HepG2 (cell line): ENCODE data around the gene SIX5. TPM values are rescaled to one million over a fixed set of nuclear protein-coding genes. Genes with fewer than 3 reads are reported as not detected.

Experiments used
- LCORL ChIP-seq, 2 experiments: fragments of 450-650 bp in 1 of 2; sonication (generic) in 1 of 2; formaldehyde crosslinking in 1 of 2; IDR thresholded peaks; 2 replicates each; pipeline versions ENCODE4 v1.5.0 to v1.6.1; 2017 to 2020; ENCODE audit warnings: antibody characterized with exemption in 1 of 2, missing genetic modification reagents in 1 of 2
- PATZ1 ChIP-seq: sonication (generic); formaldehyde crosslinking; IDR thresholded peaks from 2 replicates; pipeline ENCODE4 v1.4.0; 2020; ENCODE audit warnings: missing genetic modification reagents
- PCBP1 ChIP-seq: fragments of 200-400 bp; formaldehyde crosslinking; IDR thresholded peaks from 2 replicates; pipeline ENCODE4 v1.6.1; 2017; ENCODE audit warnings: mild to moderate bottlenecking, low read depth, low read length, borderline replicate concordance
- SPEN ChIP-seq: sonication (generic); formaldehyde crosslinking; IDR thresholded peaks from 2 replicates; pipeline ENCODE4 v1.5.1; 2020; ENCODE audit warnings: low read depth, mild to moderate bottlenecking, missing genetic modification reagents
- ZNF318 ChIP-seq: sonication (generic); formaldehyde crosslinking; IDR thresholded peaks from 2 replicates; pipeline ENCODE4 v1.4.0; 2020; ENCODE audit warnings: mild to moderate bottlenecking, missing genetic modification reagents
- ZNF572 ChIP-seq: sonication (generic); formaldehyde crosslinking; IDR thresholded peaks from 2 replicates; pipeline ENCODE4 v1.5.1; 2020; ENCODE audit warnings: mild to moderate bottlenecking, missing genetic modification reagents
- ZNF609 ChIP-seq: sonication (generic); formaldehyde crosslinking; IDR thresholded peaks from 2 replicates; pipeline ENCODE4 v1.4.0; 2020; ENCODE audit warnings: mild to moderate bottlenecking, missing genetic modification reagents, borderline replicate concordance
- ZNF619 ChIP-seq: sonication (generic); formaldehyde crosslinking; IDR thresholded peaks from 2 replicates; pipeline ENCODE4 v1.4.0; 2020; ENCODE audit warnings: mild to moderate bottlenecking, missing genetic modification reagents
- ZNF704 ChIP-seq: sonication (generic); formaldehyde crosslinking; IDR thresholded peaks from 2 replicates; pipeline ENCODE4 v1.8.1; 2023; ENCODE audit warnings: mild to moderate bottlenecking, inconsistent platforms, moderate library complexity, missing genetic modification reagents, borderline replicate concordance
- polyA plus RNA-seq, 8 experiments: library from polyadenylated mRNA; depleted of rRNA in 3 of 8; stranded (reverse) in 7 of 8; unstranded in 1 of 8; fragments of >200 nt; fragmentation: Illumina TruSeq in 4 of 8; extraction: Trizol in 4 of 8; gene quantifications; 2 replicates each; pipeline versions ENCODE4 v1.2.1 to v1.2.3, GENCODE V29; 2011 to 2016; ENCODE audit warnings: low read depth in 4 of 8, missing spikeins in 1 of 8, mixed read lengths in 1 of 8; ENCODE audit not compliant: insufficient read depth in 1 of 8
- total RNA-seq, 5 experiments: library from RNA; depleted of rRNA; stranded (reverse); fragments of >200 nt; fragmentation: Illumina TruSeq; extraction: Trizol; gene quantifications; 2 replicates each; pipeline ENCODE4 v1.2.3, GENCODE V29; 2016; ENCODE audit warnings: low read depth in 1 of 5

Gene SIX5
- total and polyA plus RNA-seq, 2 of the 13 experiments (the other 11 are each of a cell fraction or from before 2014, with no cell fraction given), result 7.7 to 10.5 TPM

GRCh38 chr19:45768984-45769782, at the start of gene SIX5 (continued):
- TF ChIP-seq ZNF609 (CRISPR knock-in tag) (no peak), PATZ1 (peak; percentile 97), PCBP1 (peak; percentile 87; the same call in 1 of the 2 replicates), ZNF619 (CRISPR knock-in tag) (no peak), ZNF704 (CRISPR knock-in tag) (peak; percentile 75; the same call in 1 of the 2 replicates), LCORL (IDR thresholded peaks at IDR 0.05) (no peak), LCORL (CRISPR knock-in tag; IDR thresholded peaks at IDR 0.05) (no peak; the same call in 1 of the 2 replicates), ZNF318 (CRISPR knock-in tag) (no peak), SPEN (peak; percentile 79), ZNF572 (peak; percentile 93)
